DOHH2 (cell line): Measurements from ENCODE around the gene BCL3.

ENCODE experiments used
- EZH2phosphoT487 ChIP-seq: fragments of 200-600 bp; sonication (generic); IDR thresholded peaks from 2 replicates; pipeline ENCODE4 v1.6.1; 2017; ENCODE audit warnings: borderline replicate concordance, mild to moderate bottlenecking, antibody characterized with exemption, low read length, moderate library complexity, mixed read lengths
- TF ChIP-seq, protein P1 (sequence below): fragments of 200-600 bp; sonication (generic); IDR thresholded peaks from one replicate; pipeline ENCODE4 v1.5.1; 2014; ENCODE audit warnings: antibody characterized with exemption, mild to moderate bottlenecking, low read depth, low read length; ENCODE audit not compliant: poor library complexity, severe bottlenecking

GRCh38 chr19:44742330-44743061 lies 6.0 kb upstream of the BCL3 start:
- TF ChIP-seq, protein P1, sequence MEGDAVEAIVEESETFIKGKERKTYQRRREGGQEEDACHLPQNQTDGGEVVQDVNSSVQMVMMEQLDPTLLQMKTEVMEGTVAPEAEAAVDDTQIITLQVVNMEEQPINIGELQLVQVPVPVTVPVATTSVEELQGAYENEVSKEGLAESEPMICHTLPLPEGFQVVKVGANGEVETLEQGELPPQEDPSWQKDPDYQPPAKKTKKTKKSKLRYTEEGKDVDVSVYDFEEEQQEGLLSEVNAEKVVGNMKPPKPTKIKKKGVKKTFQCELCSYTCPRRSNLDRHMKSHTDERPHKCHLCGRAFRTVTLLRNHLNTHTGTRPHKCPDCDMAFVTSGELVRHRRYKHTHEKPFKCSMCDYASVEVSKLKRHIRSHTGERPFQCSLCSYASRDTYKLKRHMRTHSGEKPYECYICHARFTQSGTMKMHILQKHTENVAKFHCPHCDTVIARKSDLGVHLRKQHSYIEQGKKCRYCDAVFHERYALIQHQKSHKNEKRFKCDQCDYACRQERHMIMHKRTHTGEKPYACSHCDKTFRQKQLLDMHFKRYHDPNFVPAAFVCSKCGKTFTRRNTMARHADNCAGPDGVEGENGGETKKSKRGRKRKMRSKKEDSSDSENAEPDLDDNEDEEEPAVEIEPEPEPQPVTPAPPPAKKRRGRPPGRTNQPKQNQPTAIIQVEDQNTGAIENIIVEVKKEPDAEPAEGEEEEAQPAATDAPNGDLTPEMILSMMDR: no peak
- TF ChIP-seq EZH2phosphoT487: no peak
